ENCODE measurements around the gene PIK3R5. TPM values are rescaled to one million over a fixed set of nuclear protein-coding genes. Genes with fewer than 3 reads are reported as not detected.

PIK3R5 gene
- total RNA-seq, 1 donor, result 17.0 TPM

DNA sequence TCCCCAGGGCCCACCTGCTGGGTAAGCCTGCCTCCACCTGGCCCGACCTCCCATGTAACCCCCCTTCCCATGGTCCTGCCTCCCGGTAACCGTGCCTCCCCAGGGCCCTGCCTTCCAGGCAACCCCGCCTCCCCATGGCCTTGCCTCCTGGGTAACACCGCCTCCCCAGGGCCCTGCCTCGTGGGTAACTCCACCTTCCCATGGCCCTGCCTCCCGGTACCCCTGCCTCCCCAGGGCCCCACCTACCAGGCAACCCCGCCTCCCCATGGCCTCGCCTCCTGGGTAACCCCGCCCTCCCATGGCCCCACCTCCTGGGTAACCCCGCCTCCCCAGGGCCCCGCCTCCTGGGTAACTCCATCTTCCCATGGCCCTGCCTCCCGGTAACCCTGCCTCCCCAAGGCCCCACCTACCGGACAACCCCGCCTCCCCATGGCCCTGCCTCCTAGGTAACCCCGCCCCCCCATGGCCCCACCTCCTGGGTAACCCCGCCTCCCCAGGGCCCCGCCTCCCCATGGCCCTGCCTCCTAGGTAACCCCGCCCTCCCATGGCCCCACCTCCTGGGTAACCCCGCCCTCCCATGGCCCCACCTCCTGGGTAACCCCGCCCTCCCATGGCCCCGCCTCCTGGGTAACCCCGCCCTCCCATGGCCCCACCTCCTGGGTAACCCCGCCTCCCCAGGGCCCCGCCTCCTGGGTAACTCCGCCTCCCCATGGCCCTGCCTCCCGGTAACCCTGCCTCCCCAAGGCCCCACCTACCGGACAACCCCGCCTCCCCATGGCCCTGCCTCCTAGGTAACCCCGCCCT is 80.1 kb downstream of the PIK3R5 start:
- DNase-seq (ENCODE audit: low read depth in 2 of 3, low spot score in 2 of 3), result peak in 2 of 3 donors; percentile 29 to 32

DNA sequence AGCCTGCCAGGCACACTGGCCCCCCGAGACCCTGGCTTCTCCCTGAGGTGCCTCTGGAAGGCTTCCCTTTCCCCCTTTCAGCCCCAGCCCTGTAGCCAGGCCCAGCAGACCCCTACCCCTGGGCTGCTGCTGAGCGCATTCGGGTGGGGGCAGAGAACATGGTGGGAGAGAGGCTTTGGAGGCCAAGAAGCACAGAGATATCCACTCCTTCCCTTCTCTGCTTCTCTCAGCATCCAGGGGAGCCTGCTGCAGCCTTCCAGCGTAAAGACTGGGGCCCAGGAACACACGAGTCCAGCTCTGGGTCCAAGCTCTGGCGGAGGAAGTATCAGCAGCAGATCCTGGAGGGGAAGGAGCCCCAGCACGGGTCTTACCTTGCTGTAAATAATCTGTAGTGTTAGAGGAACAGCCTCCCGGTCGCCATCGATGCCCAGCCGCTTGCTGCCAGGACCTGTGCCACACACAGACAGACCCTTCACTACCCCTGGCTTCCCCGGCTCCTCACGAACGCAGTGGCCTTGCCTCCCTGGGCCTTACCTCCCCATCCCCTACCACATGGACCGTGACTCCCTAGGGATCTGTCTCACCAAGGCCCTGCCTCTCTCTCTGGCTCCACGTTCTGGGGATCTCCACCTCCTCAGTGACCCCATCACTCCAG is 81.0 kb downstream of the PIK3R5 start:
- DNase-seq (ENCODE audit: low read depth in 2 of 3, low spot score in 2 of 3), result no peak

DNA sequence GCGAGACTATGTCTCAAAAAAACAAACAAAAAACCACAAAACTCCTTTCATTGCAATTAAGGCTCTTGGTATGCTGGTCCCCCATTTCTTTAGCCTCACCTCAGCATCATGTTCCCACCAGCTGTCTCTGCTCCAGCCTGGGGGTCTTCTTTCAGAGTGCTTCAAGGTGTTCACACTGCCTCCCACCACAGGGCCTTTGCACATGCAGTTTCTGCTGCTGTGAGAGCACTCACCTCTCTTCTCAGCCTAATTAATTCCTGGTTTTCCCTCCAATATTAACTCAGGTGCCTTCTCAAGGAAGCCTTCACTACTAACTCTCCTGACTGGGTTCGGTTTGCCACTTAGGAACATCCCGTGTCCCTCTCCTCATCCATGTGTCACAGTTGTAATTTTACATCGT is 82.2 kb downstream of the PIK3R5 start:
- DNase-seq (ENCODE audit: low read depth in 2 of 3, low spot score in 2 of 3), result no peak

DNA sequence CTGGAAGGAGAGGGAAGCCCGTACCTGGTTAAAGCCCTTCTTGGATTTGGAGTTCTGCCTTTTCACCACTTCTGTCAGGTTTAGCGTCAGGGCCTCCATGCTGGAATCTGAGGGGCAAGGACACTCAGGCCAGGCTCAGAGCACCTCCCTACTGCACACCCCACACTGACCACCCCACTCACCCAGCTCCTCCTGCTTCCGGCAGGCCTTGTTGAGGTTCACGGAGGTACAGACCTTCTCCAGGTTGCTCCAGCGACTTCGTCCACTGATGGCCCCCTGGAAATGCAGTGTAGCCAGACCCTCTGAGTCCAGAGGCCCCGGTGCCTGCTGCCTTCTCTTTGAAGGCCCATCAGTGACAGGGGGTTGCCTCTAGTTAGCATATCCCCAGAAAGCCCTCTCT is 83.9 kb downstream of the PIK3R5 start:
- DNase-seq (ENCODE audit: low read depth in 2 of 3, low spot score in 2 of 3), result no peak

DNA sequence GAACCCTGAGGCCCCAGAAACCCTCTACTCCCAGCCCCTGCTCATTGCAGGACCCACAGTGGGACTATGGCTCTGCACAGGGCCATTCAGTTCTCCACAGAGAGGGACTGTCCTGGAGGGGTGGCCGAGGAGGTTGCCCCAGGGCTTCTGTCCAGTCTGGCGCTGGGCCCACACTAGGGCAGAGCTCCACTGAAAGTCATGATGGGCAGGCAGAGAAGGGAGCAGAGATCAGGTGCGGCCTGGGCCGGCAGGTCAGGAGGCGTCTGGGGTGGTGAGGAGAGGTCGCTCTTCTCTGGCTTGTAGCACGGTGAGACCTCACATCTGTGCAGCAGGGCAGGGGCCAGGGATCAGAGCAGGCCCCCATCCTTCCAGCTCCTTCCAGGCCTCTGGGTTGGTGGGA is 85.0 kb downstream of the PIK3R5 start:
- no peak for DNase-seq (ENCODE audit: low read depth in 2 of 3, low spot score in 2 of 3)

DNA sequence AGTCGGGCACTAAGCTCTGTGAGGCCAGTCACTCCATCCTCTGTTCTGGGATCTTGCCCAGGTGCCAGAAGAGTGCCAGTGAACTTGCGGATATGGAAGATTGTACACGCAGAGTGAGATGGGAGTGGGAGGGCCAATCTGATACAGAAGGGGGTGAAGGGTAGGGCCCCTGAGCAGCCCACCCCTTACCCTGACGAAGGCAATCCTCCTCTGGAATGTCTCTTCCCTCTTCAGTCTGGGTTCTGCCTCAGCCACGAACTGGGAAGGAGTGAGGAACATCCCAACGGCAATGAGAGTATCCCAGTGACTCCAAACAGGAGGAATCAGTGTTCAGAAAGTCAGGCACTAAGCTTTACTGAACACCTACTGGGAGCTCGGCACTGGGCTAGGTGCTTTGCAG is 86.1 kb downstream of the PIK3R5 start:
- no peak for DNase-seq (ENCODE audit: low read depth in 2 of 3, low spot score in 2 of 3)

DNA sequence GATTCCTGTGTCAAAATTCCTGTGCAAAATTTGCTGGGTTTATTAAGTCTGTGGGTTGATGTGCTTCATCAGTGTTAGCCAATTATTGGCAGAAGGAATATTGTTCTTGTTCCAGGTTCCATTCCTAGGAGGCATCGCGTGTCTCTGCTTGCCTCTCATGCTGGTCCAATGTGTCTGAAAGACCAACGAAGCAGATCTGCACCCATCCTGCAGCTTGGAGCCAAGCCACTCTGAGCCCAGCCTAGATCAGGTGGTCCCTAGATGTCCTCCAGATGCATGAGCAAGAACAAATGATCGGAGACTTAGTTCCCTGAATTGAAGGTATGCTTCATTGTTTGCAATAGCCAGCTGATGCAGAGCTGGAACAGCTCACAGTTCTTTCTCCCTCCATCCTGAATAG is 87.5 kb downstream of the PIK3R5 start:
- DNase-seq (ENCODE audit: low read depth in 2 of 3, low spot score in 2 of 3), result no peak

DNA sequence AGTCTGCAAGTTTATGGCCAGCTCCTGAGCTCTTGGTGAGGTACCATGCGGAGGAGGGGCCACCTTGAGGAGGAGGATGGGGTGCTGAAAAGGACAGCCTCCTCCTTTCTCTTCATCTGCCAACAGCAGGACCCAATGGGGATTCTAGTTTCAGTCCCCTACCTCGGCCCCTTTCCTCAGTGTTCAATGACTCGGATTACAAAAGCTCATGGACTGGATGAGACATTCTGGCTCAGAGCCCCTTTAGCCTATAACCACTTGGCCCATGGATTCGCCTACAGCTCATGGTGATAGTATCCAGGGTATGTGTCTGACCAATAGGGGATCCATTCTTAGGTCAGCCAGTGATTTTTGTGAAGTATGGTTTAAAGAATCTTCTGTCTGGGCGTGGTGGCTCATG is 89.5 kb downstream of the PIK3R5 start:
- no peak for DNase-seq (ENCODE audit: low read depth in 2 of 3, low spot score in 2 of 3)

DNA sequence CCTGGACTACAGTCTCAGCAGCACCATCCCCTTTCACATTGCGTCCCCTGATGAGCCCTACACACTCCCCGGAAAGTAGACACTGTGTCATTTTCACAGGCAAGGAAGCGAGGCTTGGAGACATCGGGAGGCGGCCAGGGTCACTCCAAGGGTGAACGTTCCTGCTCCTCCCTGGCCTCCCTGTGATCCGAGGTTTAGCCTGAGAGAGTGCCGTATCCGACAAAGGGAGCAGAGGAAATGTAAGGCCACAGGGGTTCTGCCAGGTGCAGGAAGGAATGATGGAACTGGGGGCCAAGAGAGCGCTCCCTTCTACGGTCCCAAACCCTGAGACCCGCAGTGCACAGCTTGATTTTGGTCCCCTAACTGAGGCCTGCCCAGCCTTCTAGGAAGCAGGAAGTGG is 90.1 kb downstream of the PIK3R5 start:
- no peak for DNase-seq (ENCODE audit: low read depth in 2 of 3, low spot score in 2 of 3)

DNA sequence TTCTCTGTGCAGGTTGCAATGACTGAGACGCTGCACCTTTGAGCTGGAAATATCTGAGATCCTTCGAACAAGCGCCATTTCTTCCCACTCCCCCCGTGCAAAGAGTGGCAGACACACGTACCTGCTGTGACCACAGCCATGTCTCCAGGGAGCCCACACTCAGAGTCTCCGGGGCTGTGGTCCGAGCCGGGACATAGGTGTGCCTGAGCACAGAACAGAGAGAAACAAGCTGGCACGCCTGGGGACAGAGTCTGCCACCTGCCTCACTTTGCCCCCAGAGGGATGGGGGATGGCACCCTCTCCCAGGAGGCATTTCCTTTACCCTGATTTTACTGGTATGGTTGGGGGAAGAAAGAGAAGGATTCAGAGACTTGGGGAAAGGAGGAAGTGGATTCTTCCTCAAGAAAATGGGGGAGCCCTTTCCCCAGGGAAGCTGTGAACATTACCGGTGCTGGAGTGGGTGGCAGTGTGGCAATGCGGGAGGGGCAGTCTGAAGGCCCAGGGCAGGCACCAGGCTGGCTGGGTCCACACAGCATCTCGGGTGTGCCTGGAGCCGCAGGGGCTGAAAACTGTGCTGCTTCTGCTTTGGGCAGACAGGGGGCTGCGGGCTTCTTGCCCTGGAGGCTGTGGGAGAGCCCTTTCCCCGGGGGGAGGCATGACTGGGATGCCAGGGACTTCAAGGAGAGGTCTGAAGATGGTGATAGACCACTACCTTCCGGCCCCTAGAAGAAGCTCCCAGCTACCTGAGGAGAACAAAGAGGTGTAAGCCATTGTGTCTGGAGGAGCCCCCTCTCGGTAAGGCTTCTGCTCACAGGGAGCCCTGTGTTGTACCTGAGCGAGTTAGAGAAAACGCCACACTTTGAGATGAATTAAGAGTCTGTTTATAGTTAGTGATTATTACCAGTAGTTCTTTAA is 91.4 kb downstream of the PIK3R5 start:
- DNase-seq (ENCODE audit: low read depth in 2 of 3, low spot score in 2 of 3), result no peak

DNA sequence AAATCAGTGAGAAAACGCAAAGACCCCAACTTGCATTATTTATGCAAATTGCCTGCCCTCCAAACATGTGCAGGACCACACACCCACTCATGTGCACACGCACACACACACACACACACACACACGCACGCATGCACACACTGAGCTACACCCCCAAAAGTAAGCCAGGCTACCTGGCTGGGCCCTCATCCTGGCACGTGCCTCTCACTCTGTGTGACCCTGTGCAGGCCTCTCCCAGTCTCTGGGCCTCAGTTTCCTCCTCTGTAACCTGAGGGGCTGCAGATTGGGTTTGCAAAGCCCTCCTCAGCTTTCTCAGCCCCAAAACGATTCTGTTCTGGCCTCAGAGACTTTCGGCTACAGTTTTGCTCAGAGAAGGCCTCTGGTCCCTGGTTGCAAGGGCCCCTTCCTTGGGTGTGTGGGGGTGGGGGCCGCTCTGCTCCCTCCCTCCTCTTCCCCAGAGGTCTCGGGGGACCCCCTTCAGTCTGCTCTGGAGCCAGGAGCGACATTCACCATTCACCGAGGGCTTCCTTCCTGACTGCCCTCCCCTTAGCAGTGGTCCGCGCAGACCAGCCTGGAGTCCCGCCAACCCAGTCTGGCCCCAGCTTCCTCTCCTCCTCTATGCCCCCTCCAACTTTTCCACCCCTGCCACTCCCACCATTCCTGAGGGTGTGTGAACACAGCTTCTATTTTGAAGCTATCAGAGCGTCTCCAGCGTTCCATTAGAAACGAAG is 92.6 kb downstream of the PIK3R5 start:
- DNase-seq (ENCODE audit: low read depth in 2 of 3, low spot score in 2 of 3), result no peak

DNA sequence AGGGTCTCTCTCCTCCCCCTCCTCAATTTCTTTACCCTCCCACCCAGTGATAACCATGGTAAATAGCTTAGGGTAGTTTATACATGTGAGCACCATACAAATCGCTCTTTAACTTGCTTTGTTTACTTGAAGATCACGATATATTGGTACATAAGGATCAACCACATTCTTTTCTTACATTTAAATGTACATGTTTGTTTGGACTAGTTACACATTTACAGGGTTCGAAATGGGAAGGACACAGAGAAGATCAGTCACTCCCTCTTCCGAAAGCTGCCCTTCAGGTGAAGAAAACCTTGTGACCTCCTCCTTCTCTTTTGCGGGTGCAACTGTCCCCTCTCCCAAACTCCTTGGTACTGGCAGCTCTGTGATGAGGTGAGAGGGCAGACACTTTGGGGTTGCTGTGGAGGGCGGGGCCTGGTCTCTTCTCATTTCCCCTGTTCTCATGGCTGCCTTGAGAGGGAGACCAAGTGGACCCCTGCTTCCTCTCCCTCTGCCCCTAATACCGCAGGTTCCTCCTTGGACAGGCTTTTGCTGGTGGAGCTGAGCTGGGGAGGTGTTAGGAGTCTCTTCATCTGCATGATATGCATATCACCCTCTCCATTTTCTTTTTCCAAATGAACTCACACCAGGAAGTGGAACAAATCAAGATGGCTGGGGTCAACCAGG is 93.3 kb downstream of the PIK3R5 start:
- peak in 1 of 3 donors; percentile 71 for DNase-seq (ENCODE audit: low read depth in 2 of 3, low spot score in 2 of 3)

DNA sequence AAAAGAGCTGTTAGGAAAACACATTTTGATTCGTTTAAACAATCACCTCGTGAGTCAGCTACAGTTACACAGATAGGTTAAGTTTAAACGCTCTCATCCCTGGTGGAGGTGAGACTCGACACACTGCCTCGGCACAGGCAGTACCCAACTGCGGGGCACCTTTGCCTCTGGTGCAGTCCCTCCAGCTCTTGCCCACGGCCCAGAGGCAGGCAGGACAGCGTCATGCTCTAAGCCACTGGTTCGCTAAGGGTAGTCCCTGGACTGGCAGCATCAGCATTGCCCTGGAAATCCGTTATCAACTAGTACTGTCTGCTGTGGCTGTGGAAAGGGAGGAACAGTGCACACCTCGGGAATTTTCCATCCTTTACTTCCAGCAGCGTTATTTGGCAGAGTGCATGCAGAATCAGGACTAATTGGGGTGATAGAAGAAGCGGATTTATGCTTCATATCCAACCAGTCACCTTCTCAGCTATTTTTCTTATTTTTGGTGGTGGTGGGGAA is 94.4 kb downstream of the PIK3R5 start:
- DNase-seq (ENCODE audit: low read depth in 2 of 3, low spot score in 2 of 3), result no peak

DNA sequence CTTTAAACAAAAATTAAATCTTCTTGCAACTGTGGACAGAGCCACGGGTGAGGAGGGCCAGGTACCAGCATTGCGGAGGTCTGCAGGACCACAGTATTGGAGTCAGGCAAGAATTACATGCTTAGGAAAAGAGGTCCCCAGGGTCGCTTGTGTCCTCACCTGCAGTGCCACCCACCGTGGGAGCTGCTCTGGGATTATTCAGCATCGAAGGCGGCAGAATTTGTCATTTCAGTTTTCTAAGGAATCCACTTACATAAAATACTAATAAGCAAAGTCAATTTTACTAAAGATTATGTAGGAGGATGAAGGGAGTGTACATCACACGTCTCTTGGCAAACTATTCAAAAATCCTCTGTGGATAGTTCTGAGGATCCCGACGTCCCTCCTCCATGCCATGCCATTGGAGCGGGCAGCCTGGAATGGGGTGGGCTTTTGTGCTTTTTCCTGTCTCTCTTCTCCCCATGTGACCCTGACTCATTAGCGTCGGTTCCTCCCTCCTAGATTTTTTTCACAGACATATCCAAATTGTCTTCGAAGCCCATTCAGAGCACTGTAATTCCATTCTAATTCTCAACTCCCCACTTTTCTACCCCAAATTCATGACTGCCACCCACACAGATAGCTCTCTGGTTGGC is 95.0 kb downstream of the PIK3R5 start:
- DNase-seq (ENCODE audit: low read depth in 2 of 3, low spot score in 2 of 3), result no peak

DNA sequence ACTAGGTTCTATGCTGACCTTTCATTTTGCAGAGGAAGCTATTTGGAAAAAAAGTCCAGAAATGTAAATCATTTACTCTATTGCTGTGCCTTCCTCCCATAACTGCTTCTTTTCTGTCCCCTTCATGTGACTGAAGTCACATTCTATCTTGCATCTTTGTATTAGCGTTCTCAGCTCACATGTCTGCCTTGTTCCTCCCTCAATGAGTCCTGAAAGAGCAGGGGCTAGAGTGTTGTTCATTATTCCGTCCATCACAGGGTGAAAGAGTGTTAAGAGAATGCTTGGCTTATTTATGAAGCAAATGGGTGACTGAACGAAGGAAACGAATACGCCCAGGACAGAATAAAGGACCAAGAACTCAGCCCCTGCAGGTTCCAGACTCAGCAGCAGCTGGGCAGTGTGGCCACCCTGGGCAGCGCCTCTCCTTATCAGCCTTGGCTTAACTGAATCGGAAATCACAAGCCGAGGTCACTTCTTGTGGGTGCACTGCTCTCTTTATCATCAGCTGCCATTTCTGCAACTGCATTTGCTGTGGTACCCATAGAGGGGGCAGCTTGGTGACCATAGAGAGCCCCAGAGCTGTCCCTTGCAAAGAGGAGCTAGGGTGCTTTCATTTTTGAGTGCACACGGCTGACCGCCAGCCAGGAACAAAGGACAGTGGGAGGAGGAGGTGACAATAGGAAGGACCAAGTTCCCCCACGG is 96.2 kb downstream of the PIK3R5 start:
- DNase-seq (ENCODE audit: low read depth in 2 of 3, low spot score in 2 of 3), result no peak

DNA sequence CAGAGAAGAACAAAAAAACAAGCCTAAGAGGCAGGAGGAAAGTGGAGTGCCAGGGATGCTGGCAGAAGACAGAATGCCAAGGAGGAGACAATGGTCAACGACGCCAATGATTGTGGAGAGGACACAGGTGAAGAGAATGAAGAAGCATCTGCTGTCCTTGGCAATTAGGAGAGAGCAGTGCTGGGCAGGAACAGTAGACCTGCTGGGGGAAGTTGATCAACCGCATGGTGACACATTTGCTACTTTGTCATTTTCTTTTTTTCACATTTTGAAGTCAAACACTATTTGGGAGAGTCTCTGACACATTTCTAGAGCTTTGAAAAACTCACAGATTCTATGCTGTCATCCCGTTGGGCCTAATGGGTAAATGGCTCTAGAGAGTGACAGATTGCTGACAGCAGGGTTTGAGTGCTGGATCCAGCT is 97.0 kb downstream of the PIK3R5 start:
- peak in 1 of 3 donors; percentile 50 for DNase-seq (ENCODE audit: low read depth in 2 of 3, low spot score in 2 of 3)

DNA sequence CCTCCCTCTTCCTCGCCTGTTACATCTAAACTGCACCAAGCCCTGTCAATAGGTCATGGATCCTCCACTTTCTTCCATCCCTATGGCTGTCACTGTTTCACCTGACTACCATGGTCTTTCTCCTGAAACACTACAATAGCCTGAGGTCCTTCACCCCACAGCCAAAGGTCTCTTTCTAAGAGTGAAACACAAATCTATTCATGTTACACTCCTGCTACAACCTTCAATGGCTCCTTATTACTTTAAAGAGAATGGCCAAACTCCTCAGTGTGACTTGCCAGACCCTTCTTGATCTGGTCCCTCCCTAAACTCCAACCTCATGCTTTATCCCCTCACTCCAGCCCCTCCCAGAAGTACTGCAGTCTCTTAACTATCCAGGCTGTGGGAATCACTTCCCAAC is 97.4 kb downstream of the PIK3R5 start:
- DNase-seq (ENCODE audit: low read depth in 2 of 3, low spot score in 2 of 3), result no peak

DNA sequence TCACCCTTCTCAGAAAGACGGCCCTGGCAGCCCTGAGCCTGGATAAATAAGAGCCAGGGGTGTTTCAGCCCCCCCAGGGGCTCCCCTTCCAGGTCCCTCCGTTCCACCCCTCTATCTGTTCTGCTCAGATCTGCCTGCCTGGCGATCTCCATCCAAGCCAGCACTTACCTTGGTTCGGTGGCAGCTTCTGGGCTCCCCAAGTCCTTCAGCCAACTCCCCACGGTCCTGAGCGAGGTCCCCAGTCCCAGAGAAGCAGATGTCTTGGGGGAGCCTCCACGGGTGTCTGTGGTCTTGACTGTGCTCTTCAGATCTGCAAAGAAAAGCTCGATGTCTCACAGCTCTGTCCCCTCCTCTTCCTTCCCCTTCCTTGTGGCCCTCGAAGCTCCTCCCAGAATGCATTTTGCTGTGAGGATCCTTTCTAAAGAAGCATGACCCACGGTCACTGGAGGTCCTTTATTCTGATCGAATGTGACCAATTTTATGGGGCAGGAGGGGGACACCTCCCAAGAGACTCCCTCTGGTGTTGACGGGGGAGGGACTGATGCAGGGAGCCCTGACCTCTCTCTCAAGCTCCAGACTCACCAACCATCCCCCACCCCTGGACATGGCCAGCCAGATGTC is 98.0 kb downstream of the PIK3R5 start, which contains the start of gene PIK3R6:
Gene PIK3R6, minus strand, starts transcription at position 314 of the 621 bp plus-strand sequence. CDS start 17,880 bp downstream, outside the sequence.
- peak in 1 of 3 donors; percentile 52 for DNase-seq (ENCODE audit: low read depth in 2 of 3, low spot score in 2 of 3)

Measured in hematopoietic multipotent progenitor cell (in vitro differentiated cells).